Mammary epithelial cell (primary cell): ENCODE measurements around the gene KRTAP3-2.

Source experiments
- CTCF ChIP-seq, 2 donors: IDR thresholded peaks in 1 of 2; conservative IDR thresholded peaks in 1 of 2; 2 replicates each; pipeline ENCODE4 v1.5.1; 2011 to 2012; ENCODE audit warnings: inconsistent platforms in 2 of 2, low read length in 2 of 2, mild to moderate bottlenecking in 2 of 2, control low read depth in 1 of 2, low read depth in 1 of 2; ENCODE audit not compliant: insufficient read depth in 1 of 2; ENCODE audit errors: extremely low read depth in 1 of 2
- EZH2 ChIP-seq: IDR thresholded peaks from 2 replicates; pipeline ENCODE4 v1.6.1; 2012; ENCODE audit warnings: low read length, inconsistent platforms, borderline replicate concordance

- TF ChIP-seq CTCF (conservative IDR thresholded peaks at IDR 0.05 in 1 of 2, IDR thresholded peaks at IDR 0.05 in 1 of 2; ENCODE audit: extremely low read depth in 1 of 2, insufficient read depth in 1 of 2, low read depth in 1 of 2, low read length in 2 of 2) (no peak), EZH2 (no peak)
Observed at GRCh38 chr17:41015454-41015853, 15.7 kb upstream of the KRTAP3-2 start.
